GM12878 (cell line): ENCODE measurements around the gene RPL37A. TPM values are rescaled to one million over a fixed set of nuclear protein-coding genes. Genes with fewer than 3 reads are reported as not detected.

Experiments
- BCL11A ChIP-seq: IDR thresholded peaks from 2 replicates; pipeline ENCODE4 v1.6.1; 2011; ENCODE audit warnings: low read depth, low read length
- BCL3 ChIP-seq: IDR thresholded peaks from 2 replicates; pipeline ENCODE4 v1.6.1; 2011; ENCODE audit warnings: borderline replicate concordance, low read depth, mild to moderate bottlenecking, moderate library complexity, low read length; ENCODE audit not compliant: insufficient read depth, poor library complexity, severe bottlenecking
- CBX3 ChIP-seq: fragments of 200-600 bp; sonication (generic); IDR thresholded peaks from 2 replicates; pipeline ENCODE4 v1.6.1; 2016; ENCODE audit warnings: low read depth, borderline replicate concordance
- CEBPZ ChIP-seq: fragments of 150-350 bp; IDR thresholded peaks from 2 replicates; pipeline ENCODE4 v1.6.1; 2016; ENCODE audit warnings: low read depth, low read length
- E2F8 ChIP-seq: fragments of 450-650 bp; IDR thresholded peaks from 2 replicates; pipeline ENCODE4 v1.6.1; 2018; ENCODE audit warnings: mild to moderate bottlenecking, low read depth, moderate library complexity; ENCODE audit not compliant: partially characterized antibody
- FOXM1 ChIP-seq: IDR thresholded peaks from 2 replicates; pipeline ENCODE4 v1.6.1; 2012; ENCODE audit warnings: low read depth, mild to moderate bottlenecking, inconsistent platforms, low read length, moderate library complexity
- MXI1 ChIP-seq: fragments of 150-350 bp; IDR thresholded peaks from 2 replicates; pipeline ENCODE4 v1.6.1; 2011; ENCODE audit warnings: low read depth, mild to moderate bottlenecking, inconsistent platforms, low read length, improper control_type of control experiment
- MYC ChIP-seq: IDR thresholded peaks from 2 replicates; pipeline ENCODE4 v1.6.1; 2011; ENCODE audit warnings: mild to moderate bottlenecking, low read length, moderate library complexity, inconsistent platforms; ENCODE audit not compliant: insufficient read depth, insufficient replicate concordance, insufficient read length, severe bottlenecking
- NKRF ChIP-seq: fragments of 450-650 bp; conservative IDR thresholded peaks from 2 replicates; pipeline ENCODE4 v1.6.1; 2017; ENCODE audit warnings: mild to moderate bottlenecking, moderate library complexity
- PKNOX1 ChIP-seq: fragments of 450-650 bp; IDR thresholded peaks from 2 replicates; pipeline ENCODE4 v1.6.1; 2016; ENCODE audit warnings: mild to moderate bottlenecking
- RUNX3 ChIP-seq: IDR thresholded peaks from 2 replicates; pipeline ENCODE4 v1.6.1; 2012; ENCODE audit warnings: low read length, inconsistent platforms
- SMAD5 ChIP-seq: IDR thresholded peaks from 2 replicates; pipeline ENCODE4 v1.6.1; 2016; ENCODE audit warnings: antibody characterized with exemption, low read depth
- SUPT20H ChIP-seq: IDR thresholded peaks from 2 replicates; pipeline ENCODE4 v1.6.1; 2011; ENCODE audit warnings: low read depth, mild to moderate bottlenecking, low read length, moderate library complexity, borderline replicate concordance; ENCODE audit not compliant: control insufficient read depth
- TBL1XR1 ChIP-seq: IDR thresholded peaks from 2 replicates; pipeline ENCODE4 v1.6.1; 2012; ENCODE audit warnings: low read depth, low read length, improper control_type of control experiment
- TCF12 ChIP-seq: IDR thresholded peaks from 2 replicates; pipeline ENCODE4 v1.6.1; 2011; ENCODE audit warnings: low read depth, mild to moderate bottlenecking, low read length
- TCF7 ChIP-seq: IDR thresholded peaks from 2 replicates; pipeline ENCODE4 v1.6.1; 2014; ENCODE audit warnings: antibody characterized with exemption, borderline replicate concordance
- ZNF217 ChIP-seq: fragments of 450-650 bp; IDR thresholded peaks from 2 replicates; pipeline ENCODE4 v1.6.1; 2017; ENCODE audit warnings: antibody characterized with exemption, mild to moderate bottlenecking
- polyA plus RNA-seq, 11 experiments: library from polyadenylated mRNA; depleted of rRNA in 4 of 11; unstranded in 6 of 11; stranded (reverse) in 5 of 11; fragments of >200 nt; fragmentation: Nextera tagmentation in 4 of 11; fragmentation: Illumina TruSeq in 1 of 11; extraction: Ambion mirVana in 4 of 11; extraction: Trizol in 1 of 11; gene quantifications; 1 replicate in 1 of 11; 2 replicates in 10 of 11; pipeline versions ENCODE4 v1.2.1 to v1.2.3, GENCODE V29; 2011 to 2016; ENCODE audit warnings: inconsistent platforms in 2 of 11, missing spikeins in 2 of 11, low read depth in 1 of 11
- total RNA-seq, 4 experiments: library from RNA; depleted of rRNA in 3 of 4; stranded (reverse); fragments of >200 nt in 3 of 4; fragmentation: Illumina TruSeq in 1 of 4; extraction: Trizol in 1 of 4; gene quantifications; 2 replicates each; pipeline versions ENCODE4 v1.2.1 to v1.2.3, GENCODE V29; 2013 to 2021

RPL37A gene
- total and polyA plus RNA-seq, 10 of the 15 experiments (the other 5 are each of a cell fraction or from before 2014, with no cell fraction given): 2,847 to 6,854 (median 5,110) TPM

- peak; percentile 85 for TF ChIP-seq NKRF
- no peak for TF ChIP-seq CEBPZ
- no peak for TF ChIP-seq TBL1XR1
- no peak for TF ChIP-seq SUPT20H
- TF ChIP-seq RUNX3: peak; percentile 83
- TF ChIP-seq CBX3: no peak
- no peak for TF ChIP-seq PKNOX1
- peak; percentile 82 for TF ChIP-seq ZNF217
- TF ChIP-seq E2F8: peak; percentile 63
- 0 out of 2 replicates have a peak, but pooled peaks have one; percentile 16 for TF ChIP-seq BCL11A
- TF ChIP-seq MXI1: peak; percentile 88
- TF ChIP-seq TCF12: peak; percentile 69; the same call in 1 of the 2 replicates
- TF ChIP-seq BCL3: no peak
- TF ChIP-seq MYC: peak; percentile 99
- TF ChIP-seq TCF7: no peak
- peak; percentile 99 for TF ChIP-seq SMAD5
- TF ChIP-seq FOXM1: peak; percentile 78; the same call in 1 of the 2 replicates
These were observed at the start of gene RPL37A (continued) for GRCh38 chr2:216498379-216499352.
